ENCODE measurements around the gene ANO10.
"Not testable (repeated sequence)": the region's sequence is repeated elsewhere in the genome, so short reads cannot be mapped to it uniquely, and the experiment has no call there.

ANO10 gene

GRCh38 chr3:43621656-43622432, at the start of gene ANO10:
ANO10 (minus strand) TSS chr3:43622011; CDS start chr3:43605852, 16,159 bp downstream.
- peak; percentile 98 for DNase-seq

- no peak for DNase-seq
Observed at GRCh38 chr3:43670635-43671522, 49.1 kb upstream of the ANO10 start.

- DNase-seq = not testable (repeated sequence)
Observed at GRCh38 chr3:43665011-43665410, 43.2 kb upstream of the ANO10 start.

GRCh38 chr3:43661376-43661775, 39.6 kb upstream of the ANO10 start:
- not testable (repeated sequence) for DNase-seq

- no peak for DNase-seq
Observed at GRCh38 chr3:43659250-43659880, 37.6 kb upstream of the ANO10 start.

GRCh38 chr3:43656390-43656789, 34.6 kb upstream of the ANO10 start:
- DNase-seq = not testable (repeated sequence)

- DNase-seq = no peak
Observed at GRCh38 chr3:43650345-43650744, 28.5 kb upstream of the ANO10 start.

- DNase-seq = no peak
Observed at GRCh38 chr3:43649365-43649968, 27.7 kb upstream of the ANO10 start.

- DNase-seq = no peak
Observed at GRCh38 chr3:43648957-43649356, 27.1 kb upstream of the ANO10 start.

GRCh38 chr3:43647331-43648166, 25.7 kb upstream of the ANO10 start:
- DNase-seq = peak; percentile 46

GRCh38 chr3:43644443-43644842, 22.6 kb upstream of the ANO10 start:
- no peak for DNase-seq

- DNase-seq = no peak
Observed at GRCh38 chr3:43641306-43642114, 19.7 kb upstream of the ANO10 start.

GRCh38 chr3:43640681-43641080, 18.9 kb upstream of the ANO10 start:
- no peak for DNase-seq

GRCh38 chr3:43638594-43639447, 17.0 kb upstream of the ANO10 start:
- peak; percentile 25 for DNase-seq

GRCh38 chr3:43637702-43638101, 15.9 kb upstream of the ANO10 start:
- DNase-seq = no peak

GRCh38 chr3:43632986-43633385, 11.2 kb upstream of the ANO10 start:
- no peak for DNase-seq

- DNase-seq = peak; percentile 9
Observed at GRCh38 chr3:43632269-43632733, 10.5 kb upstream of the ANO10 start.

GRCh38 chr3:43629741-43630140, 7.9 kb upstream of the ANO10 start:
- peak; percentile 30 for DNase-seq

- DNase-seq = peak; percentile 94
Observed at GRCh38 chr3:43629257-43629656, 7.4 kb upstream of the ANO10 start.

GRCh38 chr3:43627360-43627759, 5.5 kb upstream of the ANO10 start:
- DNase-seq = no peak
